H1 (cell line): ENCODE data around the gene CASP1. TPM values are rescaled to one million over a fixed set of nuclear protein-coding genes. Genes with fewer than 3 reads are reported as not detected.

Experiments
- CTCF ChIA-PET: fragments of 300-600 bp; sonication (Branson Sonifier 250); formaldehyde crosslinking; loops from one replicate; lab custom pipeline; 2021; ENCODE audit not compliant: partially characterized antibody; lab: Charles Lee
- POLR2A ChIA-PET: fragments of 300-600 bp; sonication (Branson Sonifier 250); formaldehyde crosslinking; loops from one replicate; lab custom pipeline; 2021; ENCODE audit warnings: inconsistent platforms; ENCODE audit not compliant: partially characterized antibody; lab: Charles Lee
- DNase-seq, 2 experiments: peaks; one replicate each; pipeline versions ENCODE4 v3.0.0 to v3.0.0-alpha.2; 2010 to 2022; ENCODE audit warnings: low spot score in 2 of 2, low read depth in 1 of 2, mixed read lengths in 1 of 2
- FAIRE-seq: peaks from 2 replicates; lab custom pipeline; 2011; peaks lifted over from hg19 to GRCh38; lab: Jason Lieb, UNC
- H2AFZ ChIP-seq: 2 replicates; pipeline ENCODE4 v1.8.1; 2012; ENCODE audit warnings: low read length, inconsistent platforms
- H2AK5ac ChIP-seq: 2 replicates; pipeline ENCODE4 v1.6.1; 2013; ENCODE audit warnings: low read depth, low read length
- H2BK120ac ChIP-seq: replicated peaks from 2 replicates; pipeline ENCODE3; 2013; ENCODE audit warnings: low read depth, low read length, inconsistent platforms
- H2BK12ac ChIP-seq: 2 replicates; pipeline ENCODE4 v1.6.1; 2013; ENCODE audit warnings: low read depth, low read length
- H2BK15ac ChIP-seq: 2 replicates; pipeline ENCODE4 v1.6.1; 2013; ENCODE audit warnings: low read length
- H2BK20ac ChIP-seq: 2 replicates; pipeline ENCODE4 v1.6.1; 2013; ENCODE audit warnings: low read length
- H2BK5ac ChIP-seq: 2 replicates; pipeline ENCODE4 v1.6.1; 2013; ENCODE audit warnings: low read depth, low read length
- H3K14ac ChIP-seq: 2 replicates; pipeline ENCODE4 v1.6.1; 2013; ENCODE audit warnings: inconsistent platforms; ENCODE audit not compliant: insufficient read length
- H3K18ac ChIP-seq: 2 replicates; pipeline ENCODE4 v1.6.1; 2013; ENCODE audit warnings: low read length; ENCODE audit errors: extremely low read depth
- H3K23ac ChIP-seq: 2 replicates; pipeline ENCODE4 v1.6.1; 2013; ENCODE audit warnings: inconsistent platforms; ENCODE audit not compliant: insufficient read length
- H3K23me2 ChIP-seq: 2 replicates; pipeline ENCODE4 v1.6.1; 2013; ENCODE audit warnings: low read depth, low read length
- H3K27ac ChIP-seq: 2 replicates; pipeline ENCODE4 v1.6.1; 2011; ENCODE audit warnings: low read depth, low read length, inconsistent platforms
- H3K27me3 ChIP-seq, 4 experiments: replicated peaks in 1 of 4; 1 replicate in 1 of 4; 2 replicates in 3 of 4; pipeline versions ENCODE4 v1.6.1 to v1.8.1; 2011 to 2013; ENCODE audit warnings: low read length in 3 of 4, mild to moderate bottlenecking in 3 of 4, inconsistent platforms in 2 of 4, mixed read lengths in 2 of 4, moderate library complexity in 1 of 4; ENCODE audit not compliant: control insufficient read depth in 3 of 4, insufficient read depth in 3 of 4; ENCODE audit errors: extremely low read depth in 1 of 4
- H3K36me3 ChIP-seq, 4 experiments: 2 replicates each; pipeline versions ENCODE4 v1.6.1 to v1.8.1; 2011 to 2013; ENCODE audit warnings: mild to moderate bottlenecking in 4 of 4, low read length in 3 of 4, moderate library complexity in 2 of 4, control low read depth in 1 of 4, inconsistent platforms in 1 of 4; ENCODE audit not compliant: insufficient read depth in 4 of 4, control insufficient read depth in 2 of 4
- H3K4ac ChIP-seq: replicated peaks from 2 replicates; pipeline ENCODE3; 2013; ENCODE audit warnings: low read length, low read depth, mixed read lengths, inconsistent platforms; ENCODE audit not compliant: insufficient read length
- H3K4me1 ChIP-seq, 4 experiments: replicated peaks in 1 of 4; 1 replicate in 1 of 4; 2 replicates in 3 of 4; pipeline versions ENCODE4 v1.6.1 to v1.8.1; 2011 to 2013; ENCODE audit warnings: low read length in 3 of 4, inconsistent platforms in 2 of 4, mixed read lengths in 1 of 4; ENCODE audit not compliant: insufficient read depth in 4 of 4, control insufficient read depth in 3 of 4
- H3K4me2 ChIP-seq, 2 experiments: 2 replicates each; pipeline versions ENCODE4 v1.6.1 to v1.8.1; 2011 to 2013; ENCODE audit warnings: low read depth in 2 of 2, low read length in 2 of 2, control low read depth in 1 of 2, inconsistent platforms in 1 of 2, mild to moderate bottlenecking in 1 of 2; ENCODE audit not compliant: insufficient read depth in 1 of 2
- H3K4me3 ChIP-seq, 4 experiments: fragments of 200-600, 300-600 bp in 1 of 4; sonication (generic), shearing (Covaris generic), sonication (Bioruptor Twin) in 1 of 4; 2 replicates each; pipeline versions ENCODE4 v1.5.1 to v1.8.1; 2011 to 2016; ENCODE audit warnings: low read length in 4 of 4, low read depth in 3 of 4, control low read depth in 2 of 4, inconsistent platforms in 2 of 4, mild to moderate bottlenecking in 2 of 4, mixed read lengths in 1 of 4, moderate library complexity in 1 of 4; ENCODE audit not compliant: insufficient read depth in 2 of 4; ENCODE audit errors: extremely low read depth in 1 of 4
- H3K56ac ChIP-seq: replicated peaks from 2 replicates; pipeline ENCODE3; 2013; ENCODE audit warnings: low read depth, mild to moderate bottlenecking, mixed read lengths, low read length, inconsistent platforms; ENCODE audit not compliant: insufficient read length
- H3K79me1 ChIP-seq: 2 replicates; pipeline ENCODE4 v1.6.1; 2013; ENCODE audit warnings: low read depth, low read length, control low read depth
- H3K79me2 ChIP-seq, 2 experiments: 2 replicates each; pipeline versions ENCODE4 v1.6.1 to v1.8.1; 2012 to 2013; ENCODE audit warnings: low read length in 2 of 2, mild to moderate bottlenecking in 2 of 2, inconsistent platforms in 1 of 2; ENCODE audit not compliant: insufficient read depth in 2 of 2, control insufficient read depth in 1 of 2
- H3K9ac ChIP-seq, 4 experiments: replicated peaks in 1 of 4; 1 replicate in 1 of 4; 2 replicates in 3 of 4; pipeline versions ENCODE4 v1.6.1 to v1.8.1; 2011 to 2013; ENCODE audit warnings: low read depth in 3 of 4, low read length in 3 of 4, control low read depth in 2 of 4, mild to moderate bottlenecking in 2 of 4, moderate library complexity in 2 of 4, inconsistent platforms in 1 of 4; ENCODE audit errors: extremely low read depth in 1 of 4
- H3K9me3 ChIP-seq, 2 experiments: 2 replicates each; pipeline versions ENCODE4 v1.6.1 to v1.8.1; 2012 to 2013; ENCODE audit warnings: mild to moderate bottlenecking in 2 of 2, moderate library complexity in 2 of 2, control low read depth in 1 of 2, inconsistent platforms in 1 of 2, low read depth in 1 of 2, low read length in 1 of 2, mixed read lengths in 1 of 2; ENCODE audit not compliant: insufficient read depth in 2 of 2
- H4K20me1 ChIP-seq, 2 experiments: replicated peaks in 1 of 2; 2 replicates each; pipeline versions ENCODE3 to v1.8.1; 2011 to 2013; ENCODE audit warnings: inconsistent platforms in 2 of 2, low read length in 2 of 2, mild to moderate bottlenecking in 1 of 2; ENCODE audit not compliant: insufficient read depth in 2 of 2, control insufficient read depth in 1 of 2
- H4K5ac ChIP-seq: 2 replicates; pipeline ENCODE4 v1.6.1; 2013; ENCODE audit warnings: low read length, low read depth, mixed read lengths, inconsistent platforms; ENCODE audit not compliant: insufficient read length
- H4K8ac ChIP-seq: 2 replicates; pipeline ENCODE4 v1.8.0; 2013; ENCODE audit warnings: mild to moderate bottlenecking, moderate library complexity, low read length, inconsistent platforms; ENCODE audit not compliant: insufficient read depth; ENCODE audit errors: extremely low read depth
- H4K91ac ChIP-seq: replicated peaks from 2 replicates; pipeline ENCODE3; 2013; ENCODE audit warnings: low read length, mixed read lengths, inconsistent platforms; ENCODE audit not compliant: insufficient read length
- CTBP2 ChIP-seq: IDR thresholded peaks from 2 replicates; pipeline ENCODE4 v1.7.0; 2011; ENCODE audit warnings: borderline replicate concordance, mild to moderate bottlenecking, moderate library complexity, mixed read lengths, low read length; ENCODE audit not compliant: insufficient read depth, insufficient read length
- SIRT6 ChIP-seq: IDR thresholded peaks from one replicate; pipeline ENCODE4 v1.7.1; 2012; ENCODE audit warnings: low read length, inconsistent platforms
- WGBS, 2 experiments: shearing (Covaris generic) in 1 of 2; methylation state at CpG; one replicate each; pipeline versions ENCODE4 v1.1.6 to v1.1.7; 2013 to 2015; ENCODE audit warnings: low lambda C conversion rate in 2 of 2, mixed read lengths in 2 of 2, inconsistent platforms in 1 of 2, low coverage in 1 of 2, missing lambda C conversion rate in 1 of 2; ENCODE audit not compliant: insufficient replicate concordance in 2 of 2, insufficient coverage in 1 of 2, insufficient read length in 1 of 2; ENCODE audit errors: extremely low coverage in 1 of 2, missing lambda C conversion rate in 1 of 2; 5-methylcytosine and 5-hydroxymethylcytosine counted together
- polyA plus RNA-seq, 7 experiments: library from polyadenylated mRNA; depleted of rRNA in 3 of 7; stranded (reverse) in 5 of 7; unstranded in 2 of 7; fragments of >200 nt in 5 of 7; fragments of 200-250 nt in 2 of 7; gene quantifications; 1 replicate in 5 of 7; 2 replicates in 1 of 7; 4 replicates in 1 of 7; pipeline versions ENCODE4 v1.2.1 to v1.2.3, GENCODE V29; 2011 to 2013; ENCODE audit warnings: missing spikeins in 2 of 7, mixed read lengths in 2 of 7
- total RNA-seq: library from RNA; stranded (reverse); fragmentation: NEBNext Ultra II Directional; extraction: Animal tissue kit (Norgen Biotek cat#: 25700); gene quantifications from 2 replicates; pipeline ENCODE4 v1.2.1, GENCODE V29; 2021

CASP1 gene
- total and polyA plus RNA-seq, 2 of the 8 experiments (the other 6 are each of a cell fraction or from before 2014, with no cell fraction given), result not detected

DNA sequence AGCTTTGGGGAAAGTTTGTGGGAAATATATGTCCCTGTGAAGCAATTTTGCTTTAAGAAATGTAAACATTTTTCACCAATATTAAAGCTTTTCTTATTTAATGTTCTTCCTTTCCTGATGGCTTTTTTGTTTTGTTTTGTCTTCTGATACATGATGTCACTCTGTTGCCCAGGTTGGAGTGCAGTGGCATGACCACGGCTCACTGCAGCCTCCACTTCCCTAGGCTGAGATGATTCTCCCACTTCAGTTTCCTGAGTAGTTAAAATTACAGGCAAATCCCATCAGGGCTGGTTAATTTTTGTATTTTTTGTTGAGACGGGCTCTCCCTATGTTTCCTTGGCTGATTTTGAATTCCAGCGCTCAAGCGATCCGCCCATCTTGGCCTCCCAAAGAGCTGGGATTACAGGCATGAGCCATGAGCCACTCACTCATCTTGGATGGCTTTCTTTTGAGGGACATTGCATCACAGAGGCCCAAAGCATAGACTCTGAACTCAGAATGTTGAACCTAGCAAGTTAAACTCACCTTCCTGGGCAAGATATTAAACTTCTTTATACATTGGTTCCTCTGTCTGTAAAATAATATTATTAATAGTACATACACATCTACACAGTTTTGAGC lies 10.8 kb upstream of the CASP1 start:
- Histone ChIP-seq H2BK5ac (no peak overlapping the region), H4K91ac (no peak overlapping the region), H2BK12ac (no peak overlapping the region), H3K27ac (no peak overlapping the region), H2BK120ac (no peak overlapping the region), H4K20me1 (no peaks in the 10 kb centered on the region), H3K4me2 (no peak overlapping the region), H3K27me3 (no peaks in the 10 kb centered on the region), H4K5ac (no peak overlapping the region), H2BK15ac (no peak overlapping the region), H3K18ac (no peak overlapping the region), H2BK20ac (no peak overlapping the region), H3K4ac (no peak overlapping the region), H3K4me1 (no peaks in the 10 kb centered on the region), H3K56ac (no peak overlapping the region), H3K9ac (no peak overlapping the region), H3K79me1 (no peaks in the 10 kb centered on the region), H2AFZ (no peak overlapping the region), H3K14ac (no peak overlapping the region), H2AK5ac (no peak overlapping the region), H3K4me3 (no peak overlapping the region), H4K8ac (no peak overlapping the region), H3K36me3 (no peaks in the 10 kb centered on the region), H3K23me2 (no peaks in the 10 kb centered on the region), H3K79me2 (no peaks in the 10 kb centered on the region), H3K23ac (no peak overlapping the region), H3K9me3 (no peaks in the 10 kb centered on the region; a peak in 1 of 4 replicates)
- TF ChIP-seq SIRT6, result no peak
- TF ChIP-seq CTBP2, result no peak
- no peak for DNase-seq
- 96% methylated on average over 5 of the region's 5 CpGs; no CpG with 5 or more reads in 1 of the 2 experiments for WGBS, 2 experiments
- ChIA-PET CTCF (no interaction called here), POLR2A (no interaction called here)
- no peak for FAIRE-seq
